Colonic mucosa (tissue), 4 donors: ENCODE results near the gene SESN1. TPM values are rescaled to one million over a fixed set of nuclear protein-coding genes. Genes with fewer than 3 reads are reported as not detected.

Source experiments
- DNase-seq: peaks from one replicate; pipeline ENCODE4 v3.0.0-alpha.2; 2020
- H3K27ac ChIP-seq: fragments of 200-600 bp; one replicate; pipeline ENCODE4 v1.8.0; 2021
- H3K27me3 ChIP-seq: fragments of 200-600 bp; one replicate; pipeline ENCODE4 v1.8.0; 2021
- H3K36me3 ChIP-seq: fragments of 200-600 bp; one replicate; pipeline ENCODE4 v1.8.0; 2021
- H3K4me1 ChIP-seq: fragments of 200-600 bp; one replicate; pipeline ENCODE4 v1.8.0; 2021; ENCODE audit warnings: mild to moderate bottlenecking
- H3K4me3 ChIP-seq: fragments of 200-600 bp; one replicate; pipeline ENCODE4 v1.8.0; 2021
- H3K9ac ChIP-seq, 2 donors: one replicate each; pipeline ENCODE4 v1.7.0; 2013; ENCODE audit warnings: control low read depth in 2 of 2, low read depth in 2 of 2, low read length in 2 of 2
- H3K9me3 ChIP-seq: fragments of 200-600 bp; one replicate; pipeline ENCODE4 v1.8.0; 2021
- CTCF ChIP-seq: fragments of 200-600 bp; IDR thresholded peaks from one replicate; pipeline ENCODE4 v1.8.0; 2022; ENCODE audit warnings: antibody characterized with exemption, mild to moderate bottlenecking
- intact Hi-C: fragments of 100-400 bp; cut with DNase I; formaldehyde crosslinking; loops from one replicate; pipeline ENCODE4 v1.14.1; 2022
- total RNA-seq, 2 donors: library from RNA; stranded (reverse); fragmentation: NEBNext Ultra II Directional in 1 of 2; extraction: Animal tissue kit (Norgen Biotek cat#: 25700) in 1 of 2; gene quantifications; one replicate each; pipeline ENCODE4 v1.2.1, GENCODE V29; 2021
- donor health status: healthy.
- donor health status: DM: no; HTN: no; CAD: no.
- donor health status: DM: no; HTN: no; CAD: no.

The SESN1 gene
- total RNA-seq, 2 donors from 2014 or later = 16.9 to 20.7 TPM

- Histone ChIP-seq H3K4me3 (no peak overlapping the region), H3K4me1 (no peaks in the 10 kb centered on the region), H3K36me3 (no peaks in the 10 kb centered on the region), H3K9me3 (no peaks in the 10 kb centered on the region), H3K27ac (no peak overlapping the region), H3K27me3 (no peaks in the 10 kb centered on the region), H3K9ac (no peak overlapping the region)
- TF ChIP-seq CTCF = no peak
- intact Hi-C loops = no loop called here
- DNase-seq = no peak
These were observed 54.9 kb downstream of the SESN1 start for GRCh38 chr6:109039795-109040194.

- no peak overlapping the region for H3K4me3 ChIP-seq
- H3K36me3 ChIP-seq = no peaks in the 10 kb centered on the region
- no peak for DNase-seq
- no peaks in the 10 kb centered on the region for H3K27me3 ChIP-seq
- H3K4me1 ChIP-seq = no peaks in the 10 kb centered on the region
- intact Hi-C loops = no loop called here
- no peaks in the 10 kb centered on the region for H3K9me3 ChIP-seq
- no peak overlapping the region for H3K27ac ChIP-seq
- no peak for TF ChIP-seq CTCF
- no peak overlapping the region for H3K9ac ChIP-seq
These were observed 55.7 kb downstream of the SESN1 start for GRCh38 chr6:109038837-109039398.

GRCh38 chr6:109036574-109037294, 57.9 kb downstream of the SESN1 start:
- H3K9ac ChIP-seq = no peak overlapping the region
- TF ChIP-seq CTCF = no peak
- H3K36me3 ChIP-seq = no peaks in the 10 kb centered on the region
- intact Hi-C loops = no loop called here
- H3K4me1 ChIP-seq = no peaks in the 10 kb centered on the region
- no peak overlapping the region for H3K27ac ChIP-seq
- no peak overlapping the region for H3K4me3 ChIP-seq
- DNase-seq = no peak
- no peaks in the 10 kb centered on the region for H3K9me3 ChIP-seq
- H3K27me3 ChIP-seq = no peaks in the 10 kb centered on the region

GRCh38 chr6:109034526-109034925, 60.1 kb downstream of the SESN1 start:
- no peak overlapping the region for H3K4me3 ChIP-seq
- intact Hi-C loops = no loop called here
- no peak for TF ChIP-seq CTCF

GRCh38 chr6:109033655-109034054, 61.0 kb downstream of the SESN1 start:
- no peaks in the 10 kb centered on the region for H3K9me3 ChIP-seq
- no peak overlapping the region for H3K27ac ChIP-seq
- no peak for TF ChIP-seq CTCF
- no peaks in the 10 kb centered on the region for H3K36me3 ChIP-seq
- no peak for DNase-seq
- intact Hi-C loops = no loop called here
- no peak overlapping the region for H3K9ac ChIP-seq
- H3K27me3 ChIP-seq = no peaks in the 10 kb centered on the region
- H3K4me1 ChIP-seq = no peaks in the 10 kb centered on the region
- H3K4me3 ChIP-seq = no peak overlapping the region

More at GRCh38 chr6:109034526-109034925, 60.1 kb downstream of the SESN1 start:
- Histone ChIP-seq H3K27ac (no peak overlapping the region), H3K4me1 (no peaks in the 10 kb centered on the region), H3K9me3 (no peaks in the 10 kb centered on the region), H3K36me3 (no peaks in the 10 kb centered on the region), H3K27me3 (no peaks in the 10 kb centered on the region), H3K9ac (no peak overlapping the region)
- DNase-seq = no peak
